Esophagus muscularis mucosa (tissue), 4 donors: ENCODE measurements around the gene INSR. TPM values are rescaled to one million over a fixed set of nuclear protein-coding genes. Genes with fewer than 3 reads are reported as not detected.
"Not testable (repeated sequence)": the region's sequence is repeated elsewhere in the genome, so short reads cannot be mapped to it uniquely, and the experiment has no call there.

Source experiments
- DNase-seq: peaks from one replicate; pipeline ENCODE4 v3.0.0-alpha.2; 2017; ENCODE audit errors: extremely low spot score
- H3K27ac ChIP-seq, 4 donors: fragments of 200-600 bp; sonication (generic); replicated peaks in 1 of 4; 1 replicate in 3 of 4; 2 replicates in 1 of 4; pipeline ENCODE4 v1.5.1; 2016 to 2019; ENCODE audit warnings: mild to moderate bottlenecking in 1 of 4
- H3K27me3 ChIP-seq, 4 donors: fragments of 200-600 bp; sonication (generic); one replicate each; pipeline versions ENCODE4 v1.5.1 to v1.6.0; 2016 to 2019
- H3K36me3 ChIP-seq, 4 donors: fragments of 200-600 bp; sonication (generic); one replicate each; pipeline ENCODE4 v1.5.1; 2016 to 2019
- H3K4me1 ChIP-seq, 4 donors: fragments of 200-600 bp; sonication (generic); one replicate each; pipeline ENCODE4 v1.5.1; 2016 to 2019
- H3K4me3 ChIP-seq, 4 donors: fragments of 200-600 bp; sonication (generic); 1 replicate in 2 of 4; 2 replicates in 2 of 4; pipeline ENCODE4 v1.5.1; 2016 to 2019; ENCODE audit warnings: mild to moderate bottlenecking in 4 of 4, moderate library complexity in 1 of 4
- H3K9me3 ChIP-seq, 4 donors: fragments of 200-600 bp; sonication (generic); 1 replicate in 3 of 4; 2 replicates in 1 of 4; pipeline ENCODE4 v1.5.1; 2016 to 2019
- EP300 ChIP-seq: sonication (generic); formaldehyde crosslinking; IDR thresholded peaks from one replicate; pipeline ENCODE4 v1.6.1; 2017; ENCODE audit warnings: antibody characterized with exemption
- POLR2A ChIP-seq: fragments of 450-650 bp; IDR thresholded peaks from one replicate; pipeline ENCODE4 v1.6.1; 2017; ENCODE audit warnings: antibody characterized with exemption, moderate library complexity, mild to moderate bottlenecking, low read depth
- POLR2AphosphoS5 ChIP-seq, 2 donors: sonication (generic); formaldehyde crosslinking; IDR thresholded peaks; one replicate each; pipeline ENCODE4 v1.6.1; 2017; ENCODE audit warnings: antibody characterized with exemption in 2 of 2
- WGBS: methylation state at CpG from one replicate; pipeline ENCODE4 v1.1.5; 2018; 5-methylcytosine and 5-hydroxymethylcytosine counted together
- intact Hi-C: fragments of 100-400 bp; cut with DNase I; formaldehyde crosslinking; loops from one replicate; pipeline ENCODE4 v1.15.1; 2023
- total RNA-seq, 4 donors: library from RNA; depleted of rRNA; stranded (reverse); fragments of >200 nt; gene quantifications; one replicate each; pipeline versions ENCODE4 v1.1.0 to v1.2.1, GENCODE V29; 2016
- TF ChIP-seq, protein P1 (sequence below), 3 experiments: fragments of 200-600 bp in 2 of 3; fragments of 450-650 bp in 1 of 3; sonication (generic) in 2 of 3; IDR thresholded peaks; one replicate each; pipeline ENCODE4 v1.5.1; 2017 to 2019; ENCODE audit warnings: antibody characterized with exemption in 3 of 3, mild to moderate bottlenecking in 2 of 3, moderate library complexity in 1 of 3

INSR gene
- total RNA-seq, 4 donors from 2014 or later = 72.3 to 143 (median 92.5) TPM

DNA sequence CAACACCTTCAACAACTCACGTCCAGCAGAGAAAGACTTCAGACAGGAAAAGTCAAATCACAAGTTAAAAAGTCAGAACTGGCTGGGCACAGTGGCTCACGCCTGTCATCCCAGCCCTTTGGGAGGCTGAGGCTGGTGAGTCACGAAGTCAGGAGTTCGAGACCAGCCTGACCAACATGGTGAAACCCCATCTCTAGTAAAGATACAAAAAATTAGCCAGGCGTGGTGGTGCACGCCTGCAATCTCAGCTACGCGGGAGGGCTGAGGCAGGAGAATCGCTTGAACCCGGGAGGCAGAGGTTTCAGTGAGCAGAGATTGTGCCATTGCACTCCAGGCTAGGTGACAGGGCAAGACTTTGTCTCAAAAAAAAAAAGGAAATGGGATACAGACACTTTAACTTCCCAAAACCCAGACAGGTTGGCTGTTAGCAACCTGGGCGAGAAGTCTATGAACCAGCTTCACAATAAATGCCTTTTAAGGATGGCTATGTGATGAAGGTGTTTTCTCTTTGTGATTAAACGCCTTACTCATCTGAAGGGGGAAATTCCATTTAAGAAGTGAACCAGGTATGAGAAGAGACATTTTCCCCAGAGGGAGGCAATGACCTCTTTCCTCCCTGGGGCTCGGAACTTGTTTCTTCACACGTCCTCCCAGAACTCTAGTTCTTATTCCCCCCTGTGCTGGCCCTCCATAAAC, 80.4 kb downstream of the INSR start:
- Histone ChIP-seq H3K27me3 (no peaks in the 10 kb centered on the region), H3K4me1 (peaks cover 35 to 54% (median 40%) of the 10 kb centered on the region in 4 donors), H3K4me3 (no peak overlapping the region), H3K36me3 (peaks cover 0 to 2% (median 0%) of the 10 kb centered on the region in 4 donors), H3K9me3 (no peaks in the 10 kb centered on the region), H3K27ac (peak overlapping the region in 2 of 4 donors; percentile 14 to 61)
- WGBS = 81% methylated on average over 14 of the region's 14 CpGs
- intact Hi-C loops = no loop called here
- TF ChIP-seq, protein P1, sequence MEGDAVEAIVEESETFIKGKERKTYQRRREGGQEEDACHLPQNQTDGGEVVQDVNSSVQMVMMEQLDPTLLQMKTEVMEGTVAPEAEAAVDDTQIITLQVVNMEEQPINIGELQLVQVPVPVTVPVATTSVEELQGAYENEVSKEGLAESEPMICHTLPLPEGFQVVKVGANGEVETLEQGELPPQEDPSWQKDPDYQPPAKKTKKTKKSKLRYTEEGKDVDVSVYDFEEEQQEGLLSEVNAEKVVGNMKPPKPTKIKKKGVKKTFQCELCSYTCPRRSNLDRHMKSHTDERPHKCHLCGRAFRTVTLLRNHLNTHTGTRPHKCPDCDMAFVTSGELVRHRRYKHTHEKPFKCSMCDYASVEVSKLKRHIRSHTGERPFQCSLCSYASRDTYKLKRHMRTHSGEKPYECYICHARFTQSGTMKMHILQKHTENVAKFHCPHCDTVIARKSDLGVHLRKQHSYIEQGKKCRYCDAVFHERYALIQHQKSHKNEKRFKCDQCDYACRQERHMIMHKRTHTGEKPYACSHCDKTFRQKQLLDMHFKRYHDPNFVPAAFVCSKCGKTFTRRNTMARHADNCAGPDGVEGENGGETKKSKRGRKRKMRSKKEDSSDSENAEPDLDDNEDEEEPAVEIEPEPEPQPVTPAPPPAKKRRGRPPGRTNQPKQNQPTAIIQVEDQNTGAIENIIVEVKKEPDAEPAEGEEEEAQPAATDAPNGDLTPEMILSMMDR (IDR thresholded peaks at IDR 0.05) = no peak
- TF ChIP-seq EP300 (no peak), POLR2A (no peak), POLR2AphosphoS5 (IDR thresholded peaks at IDR 0.05) (no peak)
- DNase-seq = no peak

DNA sequence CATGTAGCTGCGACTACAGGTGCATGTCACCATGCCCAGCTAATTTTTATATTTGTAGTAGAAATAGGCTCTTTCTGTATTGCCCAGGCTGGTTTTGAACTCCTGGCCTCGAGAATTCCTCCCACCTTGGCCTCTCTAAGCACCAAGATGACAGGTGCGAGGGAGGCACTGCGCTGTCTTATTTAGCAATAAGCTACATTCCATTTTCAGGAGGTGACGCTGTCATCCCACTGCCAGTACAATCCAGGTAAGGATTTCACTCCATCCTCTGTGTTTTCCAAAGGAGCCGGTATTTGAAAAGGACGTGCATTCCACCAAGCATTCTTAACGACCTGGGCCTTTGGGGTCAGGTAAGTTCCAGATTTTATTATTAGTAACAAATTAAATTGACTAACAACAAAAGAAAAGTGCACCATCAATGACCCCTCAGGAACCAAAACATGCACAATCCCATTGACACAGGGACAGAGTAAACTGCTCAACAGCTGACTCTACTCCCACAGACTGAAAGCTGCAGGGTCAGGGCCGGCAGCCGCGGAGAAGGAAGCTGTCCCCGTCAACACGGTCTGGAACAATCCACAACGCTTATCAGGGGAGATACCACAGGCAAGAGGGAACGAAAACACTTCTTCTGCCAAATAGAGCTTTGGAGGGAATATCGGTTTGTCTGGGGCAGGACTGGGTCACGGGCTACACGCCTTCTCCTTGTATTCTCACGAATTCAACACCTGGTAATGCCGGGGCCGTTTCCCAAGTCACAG, 82.8 kb downstream of the INSR start:
- H3K4me1 ChIP-seq = peaks cover 35 to 64% (median 43%) of the 10 kb centered on the region in 4 donors
- H3K9me3 ChIP-seq = no peaks in the 10 kb centered on the region
- 60% methylated on average over 21 of the region's 21 CpGs for WGBS
- TF ChIP-seq, protein P1 (IDR thresholded peaks at IDR 0.05) = no peak
- TF ChIP-seq POLR2A (no peak), POLR2AphosphoS5 (IDR thresholded peaks at IDR 0.05) (no peak), EP300 (no peak)
- no peak overlapping the region for H3K4me3 ChIP-seq
- no peaks in the 10 kb centered on the region for H3K36me3 ChIP-seq
- DNase-seq = no peak
- no peaks in the 10 kb centered on the region for H3K27me3 ChIP-seq
- intact Hi-C loops = no loop called here
- H3K27ac ChIP-seq = peak overlapping the region; percentile 23 to 43 (median 30)

DNA sequence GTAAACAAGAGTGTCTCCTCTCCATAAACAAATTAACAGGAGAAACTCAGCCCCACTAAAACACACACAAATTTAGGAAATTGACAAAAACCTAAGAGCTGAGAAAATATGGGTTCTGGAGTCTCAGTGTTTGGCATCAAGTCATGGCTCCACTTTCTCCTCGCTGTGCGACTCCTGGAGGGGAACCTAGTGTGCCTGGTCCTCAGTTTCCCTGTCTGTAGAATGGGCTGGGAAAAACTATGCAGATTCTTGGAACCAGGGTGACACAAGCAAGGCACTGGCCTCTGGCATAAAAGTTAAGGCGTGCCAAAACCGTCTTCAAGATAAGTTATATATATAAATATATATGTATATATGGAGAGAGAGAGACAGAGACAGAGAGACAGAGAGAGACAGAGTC, 83.9 kb downstream of the INSR start:
- no peaks in the 10 kb centered on the region for H3K27me3 ChIP-seq
- no peaks in the 10 kb centered on the region for H3K9me3 ChIP-seq
- 98% methylated on average over 4 of the region's 4 CpGs for WGBS
- no peak for DNase-seq
- TF ChIP-seq EP300 (no peak), POLR2AphosphoS5 (IDR thresholded peaks at IDR 0.05) (no peak), POLR2A (no peak)
- TF ChIP-seq, protein P1 (IDR thresholded peaks at IDR 0.05) = no peak
- H3K4me1 ChIP-seq = peaks cover 35 to 64% (median 43%) of the 10 kb centered on the region in 4 donors
- H3K4me3 ChIP-seq = no peak overlapping the region
- H3K27ac ChIP-seq = no peak overlapping the region
- no peaks in the 10 kb centered on the region for H3K36me3 ChIP-seq
- intact Hi-C loops = no loop called here

DNA sequence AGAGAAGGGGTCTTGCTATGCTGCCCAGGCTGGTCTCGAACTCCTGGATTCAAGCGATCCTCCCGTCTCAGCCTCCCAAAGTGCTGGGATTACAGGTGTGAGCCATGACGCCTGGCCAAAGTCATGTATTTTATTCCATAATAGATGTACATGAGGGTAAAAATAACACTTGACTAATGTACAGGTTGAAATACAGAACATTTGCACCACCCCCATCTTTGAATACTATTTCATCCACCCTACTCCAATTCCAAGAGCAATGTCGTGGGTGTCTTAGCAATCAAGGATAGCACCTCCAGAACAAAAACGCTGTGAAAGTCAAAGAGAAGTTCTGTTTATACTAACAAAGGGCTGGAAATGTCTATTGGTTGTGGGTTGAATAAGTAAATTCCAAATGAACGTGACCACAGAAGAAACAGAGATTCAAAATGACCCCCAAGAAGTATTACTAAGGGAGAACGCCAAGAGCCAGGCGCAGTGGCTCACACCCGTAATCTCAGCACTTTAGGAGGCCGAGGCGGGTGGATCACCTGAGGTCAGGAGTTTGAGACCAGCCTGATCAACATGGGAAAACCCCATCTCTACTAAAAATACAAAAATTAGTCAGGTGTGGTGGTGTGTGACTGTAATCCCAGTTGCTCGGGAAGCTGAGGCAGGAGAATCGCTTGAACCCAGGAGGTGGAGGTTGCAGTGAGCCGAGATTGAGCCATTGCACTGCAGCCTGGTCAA, 84.5 kb downstream of the INSR start:
- H3K27me3 ChIP-seq, H3K27ac ChIP-seq, DNase-seq, H3K36me3 ChIP-seq, intact Hi-C loops, H3K4me3 ChIP-seq, H3K9me3 ChIP-seq: not testable (repeated sequence)
- peaks cover 35 to 64% (median 45%) of the 10 kb centered on the region in 4 donors for H3K4me1 ChIP-seq
- 90% methylated on average over 15 of the region's 15 CpGs for WGBS

DNA sequence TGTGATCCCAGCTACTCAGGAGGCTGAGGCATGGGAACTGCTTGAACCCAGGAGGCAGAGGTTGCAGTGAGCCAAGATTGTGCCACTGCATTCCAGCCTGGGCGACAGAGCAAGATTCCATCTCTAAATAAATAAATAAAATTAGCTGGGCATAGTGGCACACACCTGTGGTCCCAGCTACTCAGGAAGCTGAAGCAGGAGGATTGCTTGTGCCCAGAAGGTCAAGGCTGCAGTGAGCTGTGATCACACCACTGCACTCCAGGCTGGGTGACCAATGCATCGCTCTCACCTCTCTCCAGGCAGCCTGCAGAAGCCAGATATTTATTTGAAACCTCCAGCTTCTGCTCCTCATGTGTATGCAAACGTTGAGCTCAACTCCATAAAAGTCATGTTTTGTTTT, 85.2 kb downstream of the INSR start:
- H3K27ac ChIP-seq = not testable (repeated sequence)

More for the DNA sequence above, 85.2 kb downstream of the INSR start:
- 80% methylated on average over 3 of the region's 3 CpGs for WGBS
- H3K27me3 ChIP-seq, H3K36me3 ChIP-seq, H3K4me3 ChIP-seq, H3K9me3 ChIP-seq, DNase-seq, intact Hi-C loops: not testable (repeated sequence)
- H3K4me1 ChIP-seq = peaks cover 31 to 62% (median 40%) of the 10 kb centered on the region in 4 donors
